Kidney (tissue), 14 donors: ENCODE results near the gene ING3. TPM values are rescaled to one million over a fixed set of nuclear protein-coding genes. Genes with fewer than 3 reads are reported as not detected.

Source experiments
- DNase-seq, 5 donors: peaks; one replicate each; pipeline ENCODE4 v3.0.0-alpha.2; 2013 to 2020
- FAIRE-seq: peaks from 2 replicates; lab custom pipeline; 2012; peaks lifted over from hg19 to GRCh38; lab: Jason Lieb, UNC
- H3K27ac ChIP-seq, 2 donors: one replicate each; pipeline ENCODE4 v1.7.0; 2013; ENCODE audit warnings: low read depth in 2 of 2, low read length in 2 of 2, inconsistent platforms in 1 of 2
- H3K27me3 ChIP-seq: one replicate; pipeline ENCODE4 v1.7.1; 2013; ENCODE audit warnings: low read length, inconsistent platforms; ENCODE audit not compliant: control insufficient read depth, insufficient read depth
- H3K36me3 ChIP-seq, 3 donors: one replicate each; pipeline versions ENCODE4 v1.7.0 to v1.7.1; 2013; ENCODE audit warnings: low read length in 3 of 3, control low read depth in 1 of 3, inconsistent platforms in 1 of 3; ENCODE audit not compliant: insufficient read depth in 3 of 3, control insufficient read depth in 2 of 3
- H3K4me1 ChIP-seq, 3 donors: one replicate each; pipeline versions ENCODE4 v1.7.0 to v1.7.1; 2013; ENCODE audit warnings: low read length in 3 of 3, inconsistent platforms in 1 of 3, low read depth in 1 of 3; ENCODE audit not compliant: control insufficient read depth in 2 of 3, insufficient read depth in 2 of 3
- H3K4me3 ChIP-seq, 3 donors: one replicate each; pipeline versions ENCODE4 v1.7.0 to v1.8.1; 2013; ENCODE audit warnings: low read length in 3 of 3, control low read depth in 1 of 3, inconsistent platforms in 1 of 3
- H3K9ac ChIP-seq, 3 donors: one replicate each; pipeline versions ENCODE4 v1.7.0 to v1.7.1; 2013; ENCODE audit warnings: low read length in 3 of 3, control low read depth in 1 of 3, inconsistent platforms in 1 of 3
- H3K9me3 ChIP-seq, 3 donors: one replicate each; pipeline versions ENCODE4 v1.7.0 to v1.7.1; 2013; ENCODE audit warnings: low read length in 3 of 3, control low read depth in 1 of 3, inconsistent platforms in 1 of 3; ENCODE audit not compliant: control insufficient read depth in 2 of 3, insufficient read depth in 1 of 3
- intact Hi-C: fragments of 100-400 bp; cut with DNase I; formaldehyde crosslinking; loops from one replicate; pipeline ENCODE4 v1.11.1; 2022
- polyA plus RNA-seq: library from polyadenylated mRNA; stranded (reverse); fragments of 350-450 nt; fragmentation: Illumina TruSeq; extraction: RNeasy Lipid Tissue Mini Kit (QIAGEN cat#74804); gene quantifications from one replicate; pipeline ENCODE4 v1.2.3, GENCODE V29; 2014; ENCODE audit warnings: low read depth, low replicate concordance; ENCODE audit not compliant: insufficient read depth
- total RNA-seq: library from RNA; stranded (reverse); fragmentation: NEBNext Ultra II Directional; extraction: Animal tissue kit (Norgen Biotek cat#: 25700); gene quantifications from one replicate; pipeline ENCODE4 v1.2.1, GENCODE V29; 2021
- TF ChIP-seq, protein P1 (sequence below): IDR thresholded peaks from 3 replicates; pipeline ENCODE4 v1.5.1; 2012; ENCODE audit warnings: mild to moderate bottlenecking, moderate library complexity, borderline replicate concordance; ENCODE audit not compliant: insufficient read depth; ENCODE audit errors: extremely low read depth
- donor health status: control.
- donor health status: control.
- donor health status: control.
- donor health status: control.
- donor health status: control.
- donor health status: DM: yes; HTN: yes; CAD: no.
- donor health status: Normal renal cell carcinoma (clear cell type).

The ING3 gene
- total and polyA plus RNA-seq, 2 donors from 2014 or later, result 5.2 to 20.8 TPM

DNA sequence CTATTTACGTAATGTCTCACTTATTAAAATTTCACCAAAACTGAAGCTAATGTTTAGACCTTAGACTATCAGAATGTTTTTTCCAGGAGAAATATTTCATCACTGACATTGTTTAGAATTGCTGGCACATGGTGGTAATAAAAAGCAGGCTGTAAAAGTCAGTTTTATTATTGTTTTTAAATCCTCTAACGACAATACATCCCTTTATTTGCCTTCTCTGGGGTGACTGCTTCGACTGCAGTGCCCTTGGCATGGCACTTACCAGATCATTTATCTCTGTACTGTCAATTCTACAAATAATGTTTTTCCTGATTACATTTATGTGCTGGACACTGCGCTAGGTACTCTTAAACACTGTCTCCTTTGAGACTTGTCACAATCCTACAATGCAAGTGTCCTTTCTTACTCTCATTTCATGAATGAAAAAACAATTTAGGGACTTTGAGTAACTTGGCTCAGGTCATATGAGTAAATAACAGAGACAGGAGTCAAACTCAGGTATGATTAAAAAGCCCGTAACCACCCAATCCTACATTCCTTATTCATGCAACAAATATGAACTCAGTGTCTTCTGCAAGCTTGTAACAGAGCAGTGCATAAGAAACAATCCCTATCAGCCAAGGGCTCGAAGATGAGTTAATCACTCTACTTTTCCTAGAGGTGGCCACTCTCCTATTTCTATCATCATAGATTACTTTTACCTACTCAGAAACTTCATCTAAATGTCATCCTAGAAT lies 5.6 kb upstream of the ING3 start:
- DNase-seq (no peak), FAIRE-seq (no peak)
- TF ChIP-seq, protein P1, sequence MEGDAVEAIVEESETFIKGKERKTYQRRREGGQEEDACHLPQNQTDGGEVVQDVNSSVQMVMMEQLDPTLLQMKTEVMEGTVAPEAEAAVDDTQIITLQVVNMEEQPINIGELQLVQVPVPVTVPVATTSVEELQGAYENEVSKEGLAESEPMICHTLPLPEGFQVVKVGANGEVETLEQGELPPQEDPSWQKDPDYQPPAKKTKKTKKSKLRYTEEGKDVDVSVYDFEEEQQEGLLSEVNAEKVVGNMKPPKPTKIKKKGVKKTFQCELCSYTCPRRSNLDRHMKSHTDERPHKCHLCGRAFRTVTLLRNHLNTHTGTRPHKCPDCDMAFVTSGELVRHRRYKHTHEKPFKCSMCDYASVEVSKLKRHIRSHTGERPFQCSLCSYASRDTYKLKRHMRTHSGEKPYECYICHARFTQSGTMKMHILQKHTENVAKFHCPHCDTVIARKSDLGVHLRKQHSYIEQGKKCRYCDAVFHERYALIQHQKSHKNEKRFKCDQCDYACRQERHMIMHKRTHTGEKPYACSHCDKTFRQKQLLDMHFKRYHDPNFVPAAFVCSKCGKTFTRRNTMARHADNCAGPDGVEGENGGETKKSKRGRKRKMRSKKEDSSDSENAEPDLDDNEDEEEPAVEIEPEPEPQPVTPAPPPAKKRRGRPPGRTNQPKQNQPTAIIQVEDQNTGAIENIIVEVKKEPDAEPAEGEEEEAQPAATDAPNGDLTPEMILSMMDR, result no peak
- Histone ChIP-seq H3K9ac (no peak overlapping the region), H3K4me1 (no peaks in the 10 kb centered on the region), H3K4me3 (no peak overlapping the region), H3K27ac (no peak overlapping the region), H3K27me3 (no peaks in the 10 kb centered on the region), H3K36me3 (no peaks in the 10 kb centered on the region), H3K9me3 (no peaks in the 10 kb centered on the region)
- intact Hi-C loops, result loop anchor here (10.0 kb wide), 1 partner anchor 140 kb away; no protein-coding TSS in a partner anchor

DNA sequence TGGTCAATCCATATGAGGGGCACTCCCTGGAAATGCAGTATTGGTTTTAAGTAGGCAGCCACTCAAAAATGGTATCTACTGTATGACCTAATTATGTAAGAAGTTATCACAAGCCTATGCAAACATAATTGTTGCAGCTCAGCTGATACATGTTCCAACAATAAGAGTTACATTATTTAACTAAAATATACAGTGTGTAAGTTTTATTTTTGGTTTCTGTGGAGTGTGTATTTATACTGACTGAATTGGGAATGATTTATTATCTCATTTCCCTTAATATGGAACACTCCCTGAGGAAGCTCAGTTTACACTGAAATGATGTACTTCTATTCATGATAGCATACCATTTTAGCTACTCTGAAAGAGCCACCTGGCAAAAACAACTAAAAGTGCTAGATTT lies 2.6 kb upstream of the ING3 start:
- no peaks in the 10 kb centered on the region for H3K36me3 ChIP-seq
- H3K4me1 ChIP-seq, result peaks cover 0 to 8% (median 5%) of the 10 kb centered on the region in 3 donors
- intact Hi-C loops, result loop anchor here (10.0 kb wide), 1 partner anchor 143 kb away; no protein-coding TSS in a partner anchor
- no peak for FAIRE-seq
- H3K9me3 ChIP-seq, result no peaks in the 10 kb centered on the region
- no peak overlapping the region for H3K4me3 ChIP-seq
- no peak for DNase-seq
- no peak overlapping the region for H3K9ac ChIP-seq
- TF ChIP-seq, protein P1, result no peak
- no peaks in the 10 kb centered on the region for H3K27me3 ChIP-seq
- no peak overlapping the region for H3K27ac ChIP-seq

DNA sequence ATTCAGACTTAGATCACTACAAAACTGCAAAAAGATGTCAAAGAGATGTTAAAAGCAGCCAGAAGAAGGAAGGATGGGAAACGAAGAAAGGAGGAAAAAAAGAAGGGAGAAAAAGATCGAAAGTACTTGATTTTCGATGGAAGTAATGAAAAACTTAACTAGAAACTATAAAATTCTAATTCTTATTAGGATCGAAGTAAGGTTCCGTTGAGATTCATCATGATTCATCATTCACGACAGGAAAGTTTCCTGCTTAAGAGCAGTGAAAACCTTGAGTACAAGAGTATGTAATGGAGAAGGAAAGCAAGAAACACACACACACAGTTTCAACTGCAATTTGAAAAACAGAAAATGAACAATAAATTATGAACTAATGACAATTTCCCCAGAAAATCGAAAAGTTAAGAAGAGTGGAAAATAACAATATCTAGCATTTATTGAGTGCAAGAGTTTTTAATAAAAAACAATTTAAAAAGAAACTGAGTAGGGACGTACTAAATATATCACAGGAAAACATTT lies 1.1 kb upstream of the ING3 start:
- peak overlapping the region in 1 of 3 donors; percentile 82 for H3K9ac ChIP-seq
- intact Hi-C loops, result loop anchor here (10.0 kb wide), 1 partner anchor 145 kb away; no protein-coding TSS in a partner anchor

More for the DNA sequence above, 1.1 kb upstream of the ING3 start:
- TF ChIP-seq, protein P1, result no peak
- H3K27ac ChIP-seq, result no peak overlapping the region
- no peaks in the 10 kb centered on the region for H3K27me3 ChIP-seq
- peak overlapping the region; percentile 82 to 96 (median 87) for H3K4me3 ChIP-seq
- DNase-seq (peak in 1 of 5 donors; percentile 55), FAIRE-seq (no peak)
- H3K36me3 ChIP-seq, result peaks cover 0 to 9% (median 3%) of the 10 kb centered on the region in 3 donors
- peaks cover 0 to 8% (median 5%) of the 10 kb centered on the region in 3 donors for H3K4me1 ChIP-seq
- H3K9me3 ChIP-seq, result no peaks in the 10 kb centered on the region
